HepG2 (cell line): ENCODE measurements around the gene MYO18B.

ENCODE experiments used
- CEBPB ChIP-seq: IDR thresholded peaks from 2 replicates; pipeline ENCODE4 v1.6.1; 2011; ENCODE audit warnings: low read depth, low read length, improper control_type of control experiment, borderline replicate concordance
- RFX5 ChIP-seq: IDR thresholded peaks from 2 replicates; pipeline ENCODE4 v1.6.1; 2011; ENCODE audit warnings: low read depth, low read length, improper control_type of control experiment
- RXRA ChIP-seq: sonication (generic); formaldehyde crosslinking; IDR thresholded peaks from 2 replicates; pipeline ENCODE4 v1.5.1; 2020; ENCODE audit warnings: missing genetic modification reagents
- ZFAT ChIP-seq: sonication (generic); formaldehyde crosslinking; conservative IDR thresholded peaks from 2 replicates; pipeline ENCODE4 v1.8.1; 2023; ENCODE audit warnings: missing genetic modification reagents, inconsistent platforms
- ZFP37 ChIP-seq: sonication (generic); formaldehyde crosslinking; IDR thresholded peaks from 2 replicates; pipeline ENCODE4 v1.4.0; 2020; ENCODE audit warnings: missing genetic modification reagents, borderline replicate concordance
- TF ChIP-seq, protein P1 (sequence below): sonication (generic); formaldehyde crosslinking; IDR thresholded peaks from 2 replicates; pipeline ENCODE4 v1.5.0; 2020; ENCODE audit warnings: mild to moderate bottlenecking, missing genetic modification reagents, moderate library complexity
- TF ChIP-seq, protein P2 (sequence below): sonication (generic); formaldehyde crosslinking; IDR thresholded peaks from 2 replicates; pipeline ENCODE4 v1.4.0; 2020; ENCODE audit warnings: missing genetic modification reagents
- TF ChIP-seq, protein P3 (sequence below): sonication (generic); formaldehyde crosslinking; IDR thresholded peaks from 2 replicates; pipeline ENCODE4 v1.4.0; 2020; ENCODE audit warnings: missing genetic modification reagents
- TF ChIP-seq, protein P4 (sequence below): IDR thresholded peaks from 2 replicates; pipeline ENCODE4 v1.6.1; 2016; ENCODE audit warnings: low read depth, borderline replicate concordance

DNA sequence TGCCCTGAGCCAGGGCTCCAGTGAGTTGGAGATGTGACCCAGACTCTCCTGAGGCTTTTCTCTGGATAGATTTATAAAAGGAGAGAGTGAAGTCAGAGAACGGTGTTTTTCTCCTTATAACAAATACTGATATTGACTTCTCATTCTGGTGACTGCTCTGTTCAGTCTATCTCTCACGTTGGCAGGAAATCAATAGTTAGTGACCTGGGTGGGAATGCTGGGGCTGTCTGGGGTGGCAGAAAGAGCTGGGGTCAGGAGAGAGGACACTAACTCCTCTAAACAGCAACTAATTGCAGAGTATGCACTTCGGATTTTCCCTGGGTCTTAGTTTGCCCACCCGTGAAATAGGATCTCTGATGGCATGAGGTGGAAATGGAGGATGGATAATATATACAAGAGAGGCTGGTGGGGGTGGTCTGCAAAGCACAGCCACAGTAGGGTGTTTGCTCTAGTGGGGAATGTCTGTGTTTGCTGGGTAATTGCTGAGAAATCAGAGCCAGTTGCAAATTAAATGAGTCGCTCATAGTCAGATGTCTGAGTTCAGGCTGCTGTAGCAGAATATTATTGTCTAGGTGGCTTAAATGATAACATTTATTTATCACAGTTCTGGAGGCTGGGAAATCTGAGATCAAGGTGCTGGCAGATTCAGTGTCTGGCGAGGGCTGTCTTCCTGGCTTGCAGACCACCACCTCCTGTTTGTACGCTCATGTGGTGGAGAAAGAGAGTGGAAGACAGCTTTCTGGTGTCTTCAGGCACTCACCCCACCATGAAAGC, 167.8 kb downstream of the MYO18B start:
- TF ChIP-seq ZFAT (CRISPR knock-in tag), result no peak
- TF ChIP-seq, protein P1, sequence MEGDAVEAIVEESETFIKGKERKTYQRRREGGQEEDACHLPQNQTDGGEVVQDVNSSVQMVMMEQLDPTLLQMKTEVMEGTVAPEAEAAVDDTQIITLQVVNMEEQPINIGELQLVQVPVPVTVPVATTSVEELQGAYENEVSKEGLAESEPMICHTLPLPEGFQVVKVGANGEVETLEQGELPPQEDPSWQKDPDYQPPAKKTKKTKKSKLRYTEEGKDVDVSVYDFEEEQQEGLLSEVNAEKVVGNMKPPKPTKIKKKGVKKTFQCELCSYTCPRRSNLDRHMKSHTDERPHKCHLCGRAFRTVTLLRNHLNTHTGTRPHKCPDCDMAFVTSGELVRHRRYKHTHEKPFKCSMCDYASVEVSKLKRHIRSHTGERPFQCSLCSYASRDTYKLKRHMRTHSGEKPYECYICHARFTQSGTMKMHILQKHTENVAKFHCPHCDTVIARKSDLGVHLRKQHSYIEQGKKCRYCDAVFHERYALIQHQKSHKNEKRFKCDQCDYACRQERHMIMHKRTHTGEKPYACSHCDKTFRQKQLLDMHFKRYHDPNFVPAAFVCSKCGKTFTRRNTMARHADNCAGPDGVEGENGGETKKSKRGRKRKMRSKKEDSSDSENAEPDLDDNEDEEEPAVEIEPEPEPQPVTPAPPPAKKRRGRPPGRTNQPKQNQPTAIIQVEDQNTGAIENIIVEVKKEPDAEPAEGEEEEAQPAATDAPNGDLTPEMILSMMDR (CRISPR knock-in tag), result no peak
- TF ChIP-seq, protein P2, sequence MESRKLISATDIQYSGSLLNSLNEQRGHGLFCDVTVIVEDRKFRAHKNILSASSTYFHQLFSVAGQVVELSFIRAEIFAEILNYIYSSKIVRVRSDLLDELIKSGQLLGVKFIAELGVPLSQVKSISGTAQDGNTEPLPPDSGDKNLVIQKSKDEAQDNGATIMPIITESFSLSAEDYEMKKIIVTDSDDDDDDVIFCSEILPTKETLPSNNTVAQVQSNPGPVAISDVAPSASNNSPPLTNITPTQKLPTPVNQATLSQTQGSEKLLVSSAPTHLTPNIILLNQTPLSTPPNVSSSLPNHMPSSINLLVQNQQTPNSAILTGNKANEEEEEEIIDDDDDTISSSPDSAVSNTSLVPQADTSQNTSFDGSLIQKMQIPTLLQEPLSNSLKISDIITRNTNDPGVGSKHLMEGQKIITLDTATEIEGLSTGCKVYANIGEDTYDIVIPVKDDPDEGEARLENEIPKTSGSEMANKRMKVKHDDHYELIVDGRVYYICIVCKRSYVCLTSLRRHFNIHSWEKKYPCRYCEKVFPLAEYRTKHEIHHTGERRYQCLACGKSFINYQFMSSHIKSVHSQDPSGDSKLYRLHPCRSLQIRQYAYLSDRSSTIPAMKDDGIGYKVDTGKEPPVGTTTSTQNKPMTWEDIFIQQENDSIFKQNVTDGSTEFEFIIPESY (CRISPR knock-in tag), result no peak
- TF ChIP-seq RFX5, result no peak
- no peak for TF ChIP-seq ZFP37 (CRISPR knock-in tag)
- TF ChIP-seq, protein P3, sequence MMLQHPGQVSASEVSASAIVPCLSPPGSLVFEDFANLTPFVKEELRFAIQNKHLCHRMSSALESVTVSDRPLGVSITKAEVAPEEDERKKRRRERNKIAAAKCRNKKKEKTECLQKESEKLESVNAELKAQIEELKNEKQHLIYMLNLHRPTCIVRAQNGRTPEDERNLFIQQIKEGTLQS, result no peak
- TF ChIP-seq, protein P4, sequence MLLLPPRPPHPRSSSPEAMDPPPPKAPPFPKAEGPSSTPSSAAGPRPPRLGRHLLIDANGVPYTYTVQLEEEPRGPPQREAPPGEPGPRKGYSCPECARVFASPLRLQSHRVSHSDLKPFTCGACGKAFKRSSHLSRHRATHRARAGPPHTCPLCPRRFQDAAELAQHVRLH (CRISPR knock-in tag), result no peak
- TF ChIP-seq RXRA (CRISPR knock-in tag), result no peak
- no peak for TF ChIP-seq CEBPB
